Brain (organoid and tissue), 1 donor: Measurements from ENCODE around the gene ANKRD36B. TPM values are rescaled to one million over a fixed set of nuclear protein-coding genes. Genes with fewer than 3 reads are reported as not detected.

Experiments
- polyA plus RNA-seq: library from polyadenylated mRNA; stranded (reverse); fragments of 350-450 nt; fragmentation: Illumina TruSeq; extraction: RNeasy Lipid Tissue Mini Kit (QIAGEN cat#74804); gene quantifications from one replicate; pipeline ENCODE4 v1.2.3, GENCODE V29; 2015; ENCODE audit warnings: low read depth, low replicate concordance; ENCODE audit not compliant: insufficient read depth

The ANKRD36B gene
- polyA plus RNA-seq, 1 donor from 2014 or later = 0.59 TPM

Other genes with a start within 250 kb of the ANKRD36B start
- 535 TPM for gene COX5B, start 56.2 kb upstream of the ANKRD36B start, polyA plus RNA-seq
- 88.0 TPM for gene ACTR1B, start 74.2 kb upstream of the ANKRD36B start, polyA plus RNA-seq
- 2.0 TPM for gene C2orf92, start 79.8 kb upstream of the ANKRD36B start, polyA plus RNA-seq
- gene ZAP70, start 123.7 kb upstream of the ANKRD36B start, polyA plus RNA-seq = not detected